Esophagus (tissue), 2 donors: ENCODE measurements around the gene BRD1. TPM values are rescaled to one million over a fixed set of nuclear protein-coding genes. Genes with fewer than 3 reads are reported as not detected.

Experiments used
- H3K27ac ChIP-seq, 2 donors: one replicate each; pipeline ENCODE4 v1.5.1; 2013; ENCODE audit warnings: low read depth in 2 of 2, mild to moderate bottlenecking in 2 of 2, inconsistent platforms in 1 of 2, low read length in 1 of 2, moderate library complexity in 1 of 2
- H3K27me3 ChIP-seq, 2 donors: one replicate each; pipeline ENCODE4 v1.6.1; 2013; ENCODE audit warnings: low read length in 2 of 2, control low read depth in 1 of 2, mild to moderate bottlenecking in 1 of 2; ENCODE audit not compliant: insufficient read depth in 2 of 2, control insufficient read depth in 1 of 2
- H3K36me3 ChIP-seq, 2 donors: one replicate each; pipeline ENCODE4 v1.6.1; 2013; ENCODE audit warnings: low read length in 1 of 2; ENCODE audit not compliant: control insufficient read depth in 2 of 2, insufficient read depth in 2 of 2
- H3K4me1 ChIP-seq, 2 donors: one replicate each; pipeline ENCODE4 v1.6.1; 2013; ENCODE audit warnings: low read length in 1 of 2; ENCODE audit not compliant: control insufficient read depth in 2 of 2, insufficient read depth in 2 of 2
- H3K4me3 ChIP-seq, 2 donors: one replicate each; pipeline ENCODE4 v1.5.1; 2013; ENCODE audit warnings: low read length in 2 of 2, mild to moderate bottlenecking in 2 of 2, low read depth in 1 of 2, moderate library complexity in 1 of 2
- H3K9me3 ChIP-seq, 2 donors: one replicate each; pipeline ENCODE4 v1.6.1; 2013; ENCODE audit warnings: mild to moderate bottlenecking in 2 of 2, low read depth in 1 of 2, low read length in 1 of 2, moderate library complexity in 1 of 2; ENCODE audit not compliant: control insufficient read depth in 2 of 2, insufficient read depth in 1 of 2
- WGBS, 2 donors: extraction: QIAGEN DNeasy Blood & Tissue Kit; methylation state at CpG; one replicate each; pipeline ENCODE4 v1.1.7; 2013; 5-methylcytosine and 5-hydroxymethylcytosine counted together
- polyA plus RNA-seq, 2 donors: library from polyadenylated mRNA; stranded (reverse); fragments of 200-250 nt; gene quantifications; one replicate each; pipeline ENCODE4 v1.2.3, GENCODE V29; 2013
- donor health status: healthy with polysubstance abuse.
- donor health status: Bipolar disorder and iron deficiency.

Gene BRD1
- polyA plus RNA-seq, 2 donors: 17.7 to 23.5 TPM

DNA sequence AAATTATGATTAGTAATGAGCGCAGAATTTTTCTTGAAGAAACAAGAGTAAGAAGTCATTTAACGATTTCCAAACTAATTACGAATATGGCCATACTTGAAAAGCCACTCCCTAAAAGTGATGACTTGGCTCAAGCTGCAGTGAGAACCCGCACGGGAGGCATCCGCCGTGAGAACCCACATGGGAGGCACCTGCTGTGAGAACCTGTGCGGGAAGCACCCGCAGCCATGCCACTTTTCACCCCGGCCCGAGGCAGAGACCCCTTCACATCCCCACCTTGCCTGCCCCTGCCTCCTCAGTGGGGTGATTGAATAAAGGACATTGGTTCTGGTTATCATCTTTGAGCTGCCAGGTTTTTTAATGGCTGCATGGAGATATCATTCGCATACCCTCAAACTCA, 89.7 kb downstream of the BRD1 start:
- Histone ChIP-seq H3K27me3 (peaks cover 0 to 3% of the 10 kb centered on the region in 2 donors), H3K27ac (no peak overlapping the region), H3K4me3 (no peak overlapping the region), H3K36me3 (no peaks in the 10 kb centered on the region), H3K9me3 (no peaks in the 10 kb centered on the region), H3K4me1 (no peaks in the 10 kb centered on the region)
- WGBS, 2 donors: 92 to 94% methylated on average over 12 of the region's 12 CpGs

DNA sequence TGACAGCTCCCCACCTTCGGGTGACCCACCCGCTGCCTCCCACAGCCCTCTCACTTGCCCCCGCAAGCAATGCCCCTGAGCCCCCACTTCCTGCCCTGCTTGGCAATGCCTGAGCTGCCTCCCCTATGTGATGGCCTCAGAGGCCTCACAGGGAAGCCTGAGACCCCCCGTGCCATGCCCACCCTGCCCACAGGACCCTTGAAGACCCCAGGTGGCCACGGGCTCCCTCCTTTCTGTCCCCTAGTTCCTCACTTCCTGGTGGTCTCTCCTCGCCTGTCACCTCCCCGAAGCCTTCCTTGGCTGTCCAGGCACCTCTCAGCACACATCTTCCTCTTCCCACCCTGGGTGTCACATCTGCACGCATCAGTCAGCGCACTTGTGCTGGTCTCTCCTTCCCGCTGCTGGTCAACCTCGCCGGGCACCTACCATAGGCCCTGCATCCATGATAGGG, 90.5 kb downstream of the BRD1 start:
- Histone ChIP-seq H3K4me1 (no peaks in the 10 kb centered on the region), H3K4me3 (no peak overlapping the region), H3K27me3 (peaks cover 0 to 3% of the 10 kb centered on the region in 2 donors), H3K36me3 (no peaks in the 10 kb centered on the region), H3K27ac (no peak overlapping the region), H3K9me3 (no peaks in the 10 kb centered on the region)
- 85 to 87% methylated on average over 12 of the region's 12 CpGs for WGBS, 2 donors

DNA sequence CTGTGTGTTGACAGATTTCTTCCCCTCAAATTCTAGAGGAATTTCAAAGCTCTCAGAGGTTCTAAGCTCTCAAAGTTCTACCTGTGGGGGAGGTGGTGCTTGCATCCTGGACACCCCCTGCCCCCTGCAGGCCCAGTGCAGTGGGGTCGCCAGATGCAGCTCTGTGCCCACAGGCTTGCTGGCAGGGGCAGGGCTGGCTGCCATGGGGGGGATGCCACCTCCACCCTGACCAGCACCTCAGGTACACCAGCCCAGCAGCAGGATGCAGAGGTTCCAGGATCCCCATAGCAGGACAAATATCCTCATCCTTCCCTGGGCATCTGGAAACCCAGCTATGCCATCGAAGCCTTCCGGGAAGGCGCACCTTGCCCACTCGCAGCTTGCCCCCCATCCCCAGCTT, 91.1 kb downstream of the BRD1 start:
- Histone ChIP-seq H3K36me3 (no peaks in the 10 kb centered on the region), H3K4me3 (no peak overlapping the region), H3K27ac (no peak overlapping the region), H3K9me3 (no peaks in the 10 kb centered on the region), H3K4me1 (no peaks in the 10 kb centered on the region), H3K27me3 (peaks cover 0 to 3% of the 10 kb centered on the region in 2 donors)
- 87 to 90% methylated on average over 5 of the region's 5 CpGs for WGBS, 2 donors

DNA sequence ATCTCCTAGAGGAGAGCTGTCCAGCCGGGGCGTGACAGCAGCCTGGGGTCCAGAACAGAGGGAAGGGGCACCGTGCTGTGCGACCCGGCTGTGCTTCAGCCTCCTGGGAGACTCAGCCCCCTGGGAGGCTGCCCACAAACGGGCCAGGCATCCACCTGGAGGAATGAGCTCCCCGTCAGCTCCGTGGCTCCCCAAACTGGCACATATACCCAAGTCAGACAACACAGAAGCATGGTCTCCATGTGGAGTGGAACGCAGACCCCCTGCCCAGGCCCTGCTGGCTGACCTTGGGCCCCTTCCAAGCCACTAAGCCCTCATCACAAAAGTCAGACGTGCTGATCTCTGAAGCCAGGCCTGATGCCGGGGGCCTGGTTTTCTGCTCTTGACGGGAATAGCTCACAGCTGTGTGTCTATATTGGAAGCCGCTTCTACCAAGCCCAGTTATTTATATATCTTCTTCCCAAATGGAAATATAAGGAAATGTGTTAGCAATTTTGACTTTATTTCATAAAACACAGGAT, 91.7 kb downstream of the BRD1 start:
- H3K4me1 ChIP-seq: no peaks in the 10 kb centered on the region
- H3K27me3 ChIP-seq: peaks cover 0 to 3% of the 10 kb centered on the region in 2 donors
- H3K4me3 ChIP-seq: no peak overlapping the region
- WGBS, 2 donors: 52 to 67% methylated on average over 13 of the region's 13 CpGs
- no peaks in the 10 kb centered on the region for H3K36me3 ChIP-seq
- no peaks in the 10 kb centered on the region for H3K9me3 ChIP-seq
- no peak overlapping the region for H3K27ac ChIP-seq

DNA sequence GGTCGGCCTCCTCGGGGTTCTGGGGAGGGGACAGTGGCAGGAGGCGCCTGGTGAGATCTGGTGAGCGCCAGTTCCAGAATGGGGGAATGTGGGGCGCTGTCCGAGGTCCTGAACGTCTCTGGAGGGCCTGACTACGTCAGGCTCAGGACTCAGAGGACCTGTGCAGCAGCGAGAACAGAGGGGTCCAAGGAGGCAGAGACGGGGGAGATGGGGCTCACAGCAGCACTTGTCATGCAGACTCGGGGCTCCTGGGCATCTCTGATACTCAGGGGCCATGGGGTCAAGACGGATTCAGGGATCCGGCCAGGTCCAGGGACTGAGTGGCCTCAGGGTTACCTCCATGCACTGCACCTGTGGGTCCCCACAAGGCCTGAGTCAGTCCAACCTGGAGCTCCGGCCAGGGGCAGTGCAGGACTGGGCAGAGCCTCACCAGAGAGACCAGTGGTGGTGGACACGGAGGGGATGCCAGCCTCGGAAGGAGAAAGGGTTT, 92.2 kb downstream of the BRD1 start:
- Histone ChIP-seq H3K4me1 (no peaks in the 10 kb centered on the region), H3K27me3 (peaks cover 0 to 3% of the 10 kb centered on the region in 2 donors), H3K27ac (no peak overlapping the region), H3K4me3 (no peak overlapping the region), H3K9me3 (no peaks in the 10 kb centered on the region), H3K36me3 (no peaks in the 10 kb centered on the region)
- WGBS, 2 donors: 28 to 33% methylated on average over 16 of the region's 16 CpGs

DNA sequence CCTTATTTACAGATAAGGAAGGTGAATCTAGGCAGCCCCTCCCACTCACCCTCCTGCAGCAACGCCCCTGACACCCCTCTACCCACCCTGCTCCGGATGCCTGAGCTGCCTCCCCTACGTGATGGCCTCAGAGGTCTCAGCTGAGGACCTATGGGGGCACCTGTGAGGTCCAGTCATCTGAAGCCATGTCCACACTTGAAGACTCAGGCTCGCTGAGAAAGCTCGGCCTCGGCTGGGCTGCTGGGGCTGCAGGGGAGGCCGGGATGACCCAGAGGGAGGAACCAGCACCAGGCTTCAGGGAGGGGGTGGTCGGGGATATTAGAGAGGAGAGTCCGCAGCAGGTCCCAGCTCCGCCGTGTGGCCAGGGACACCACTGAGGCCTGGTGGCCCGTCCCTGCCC, 92.8 kb downstream of the BRD1 start:
- no peak overlapping the region for H3K27ac ChIP-seq
- H3K4me3 ChIP-seq: no peak overlapping the region
- 82 to 84% methylated on average over 12 of the region's 12 CpGs for WGBS, 2 donors
- H3K36me3 ChIP-seq: no peaks in the 10 kb centered on the region
- no peaks in the 10 kb centered on the region for H3K4me1 ChIP-seq
- H3K9me3 ChIP-seq: no peaks in the 10 kb centered on the region
- peaks cover 0 to 3% of the 10 kb centered on the region in 2 donors for H3K27me3 ChIP-seq

DNA sequence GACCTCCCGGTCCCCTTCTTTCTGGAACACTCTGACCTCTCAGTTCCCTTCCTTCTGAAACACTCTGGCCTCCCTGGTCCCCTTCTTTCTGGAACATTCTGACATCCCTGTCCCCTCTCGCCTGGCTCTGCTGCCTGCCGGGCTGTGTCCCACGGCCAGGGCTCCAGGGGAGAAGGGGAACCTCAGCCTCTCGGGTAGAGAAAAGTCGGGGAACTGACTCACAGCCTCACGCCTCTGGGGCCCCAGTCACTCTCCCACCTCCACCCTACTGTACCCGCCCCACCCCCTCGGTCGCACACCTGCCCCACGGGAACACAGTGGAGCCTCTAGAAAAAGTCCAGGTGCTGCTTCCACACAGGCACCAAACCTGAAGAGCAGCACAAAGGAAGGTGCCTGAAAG, 93.3 kb downstream of the BRD1 start:
- Histone ChIP-seq H3K27me3 (peaks cover 0 to 3% of the 10 kb centered on the region in 2 donors), H3K9me3 (no peaks in the 10 kb centered on the region), H3K27ac (no peak overlapping the region), H3K36me3 (no peaks in the 10 kb centered on the region), H3K4me3 (no peak overlapping the region), H3K4me1 (no peaks in the 10 kb centered on the region)
- WGBS, 2 donors: 73 to 80% methylated on average over 11 of the region's 11 CpGs

DNA sequence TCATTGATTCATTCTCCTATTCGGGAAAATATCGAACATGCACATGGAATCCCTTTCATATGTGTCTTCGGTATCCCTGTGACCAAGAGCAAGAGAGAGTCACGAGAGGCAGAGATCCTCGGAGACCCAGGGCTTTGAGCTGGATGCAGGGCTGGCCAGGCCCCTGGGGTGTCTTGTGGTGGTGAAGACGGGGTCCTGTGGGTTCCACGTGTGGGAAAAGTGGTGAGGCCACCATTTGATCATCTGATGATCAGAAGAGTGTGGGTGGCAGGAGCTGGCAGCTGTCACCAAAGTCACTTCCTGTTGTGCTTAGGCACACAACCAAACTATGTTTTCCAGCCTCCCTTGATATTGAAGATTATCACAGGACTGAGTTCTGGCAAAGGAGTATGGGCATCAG, 94.0 kb downstream of the BRD1 start:
- H3K27ac ChIP-seq: no peak overlapping the region
- H3K4me3 ChIP-seq: no peak overlapping the region
- no peaks in the 10 kb centered on the region for H3K4me1 ChIP-seq
- H3K36me3 ChIP-seq: no peaks in the 10 kb centered on the region
- H3K9me3 ChIP-seq: no peaks in the 10 kb centered on the region
- peaks cover 0 to 3% of the 10 kb centered on the region in 2 donors for H3K27me3 ChIP-seq
- WGBS, 2 donors: 78 to 79% methylated on average over 7 of the region's 7 CpGs

DNA sequence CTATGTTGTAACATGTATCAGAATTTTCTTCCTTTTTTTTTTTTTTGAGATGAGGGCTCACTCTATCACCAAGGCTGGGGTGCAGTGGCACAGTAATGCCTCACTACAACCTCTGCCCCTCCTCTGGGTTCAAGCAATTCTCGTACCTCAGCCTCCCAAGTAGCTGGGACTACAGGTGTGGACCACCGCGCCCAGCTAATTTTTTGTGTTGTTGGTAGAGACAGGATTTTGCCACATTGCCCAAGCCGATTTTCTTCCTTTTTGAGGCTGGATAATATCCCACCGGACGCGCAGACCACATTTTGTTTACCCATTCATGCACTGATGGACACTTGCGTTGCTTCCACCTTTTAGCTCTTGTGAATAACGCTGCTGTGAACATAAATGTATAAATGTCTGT, 97.0 kb downstream of the BRD1 start:
- 88 to 89% methylated on average over 9 of the region's 9 CpGs for WGBS, 2 donors
- peaks cover 0 to 4% of the 10 kb centered on the region in 2 donors for H3K27me3 ChIP-seq
- no peak overlapping the region for H3K27ac ChIP-seq

DNA sequence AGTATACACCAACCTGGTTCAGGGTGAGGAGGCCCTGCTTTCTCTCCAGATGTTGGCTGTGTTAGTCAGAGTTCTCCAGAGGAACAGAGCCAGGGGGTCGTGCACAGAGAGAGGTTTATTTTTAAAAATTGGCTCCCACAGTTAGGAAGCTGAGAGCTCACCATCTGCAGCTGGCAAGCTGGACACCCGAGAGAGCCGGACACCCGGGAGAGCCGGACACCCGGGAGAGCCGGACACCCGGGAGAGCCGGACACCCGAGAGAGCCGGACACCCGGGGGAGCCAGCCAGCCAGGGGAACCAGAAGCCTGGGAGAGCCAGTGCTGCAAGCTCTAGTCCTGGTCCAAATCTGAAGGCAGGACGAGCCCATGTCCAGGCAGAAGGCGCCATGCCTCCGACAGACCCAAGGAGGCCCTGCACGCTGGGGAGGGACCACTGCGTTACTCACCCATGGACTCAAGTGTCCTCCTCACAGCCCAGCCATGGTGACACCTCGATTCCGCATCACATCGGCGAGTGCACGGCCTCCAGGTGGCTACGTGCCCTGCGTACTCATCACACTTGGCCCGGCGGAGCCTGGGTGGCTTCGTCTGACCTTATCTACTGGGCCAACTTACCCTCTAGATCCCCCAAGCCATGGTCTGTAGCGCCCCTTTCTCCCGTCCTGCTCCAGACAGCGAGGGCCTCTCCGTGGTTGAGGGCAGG, 99.0 kb downstream of the BRD1 start:
- Histone ChIP-seq H3K27me3 (peaks cover 0 to 5% of the 10 kb centered on the region in 2 donors), H3K4me3 (no peak overlapping the region), H3K36me3 (no peaks in the 10 kb centered on the region), H3K4me1 (no peaks in the 10 kb centered on the region), H3K27ac (no peak overlapping the region), H3K9me3 (no peaks in the 10 kb centered on the region)
- WGBS, 2 donors: 68 to 69% methylated on average over 28 to 31 of the region's 31 CpGs

More for the DNA sequence above, 97.0 kb downstream of the BRD1 start:
- Histone ChIP-seq H3K9me3 (no peaks in the 10 kb centered on the region), H3K4me1 (no peaks in the 10 kb centered on the region), H3K4me3 (no peak overlapping the region), H3K36me3 (no peaks in the 10 kb centered on the region)
